ENCODE results near the gene RAB7A.

- TF ChIP-seq EZH2 (IDR thresholded peaks at IDR 0.05; ENCODE audit: borderline replicate concordance, insufficient read depth, low read length, poor library complexity, severe bottlenecking) (no peak), MXI1 (conservative IDR thresholded peaks at IDR 0.05; ENCODE audit: poor library complexity, severe bottlenecking) (no peak), REST (IDR thresholded peaks at IDR 0.05; ENCODE audit: borderline replicate concordance) (no peak), EP300 (conservative IDR thresholded peaks at IDR 0.05; ENCODE audit: poor library complexity, severe bottlenecking) (no peak), RAD21 (conservative IDR thresholded peaks at IDR 0.05) (no peak), TAF1 (IDR thresholded peaks at IDR 0.05; ENCODE audit: low read depth) (no peak), POLR2AphosphoS5 (IDR thresholded peaks at IDR 0.05) (no peak)
- TF ChIP-seq, protein P1, sequence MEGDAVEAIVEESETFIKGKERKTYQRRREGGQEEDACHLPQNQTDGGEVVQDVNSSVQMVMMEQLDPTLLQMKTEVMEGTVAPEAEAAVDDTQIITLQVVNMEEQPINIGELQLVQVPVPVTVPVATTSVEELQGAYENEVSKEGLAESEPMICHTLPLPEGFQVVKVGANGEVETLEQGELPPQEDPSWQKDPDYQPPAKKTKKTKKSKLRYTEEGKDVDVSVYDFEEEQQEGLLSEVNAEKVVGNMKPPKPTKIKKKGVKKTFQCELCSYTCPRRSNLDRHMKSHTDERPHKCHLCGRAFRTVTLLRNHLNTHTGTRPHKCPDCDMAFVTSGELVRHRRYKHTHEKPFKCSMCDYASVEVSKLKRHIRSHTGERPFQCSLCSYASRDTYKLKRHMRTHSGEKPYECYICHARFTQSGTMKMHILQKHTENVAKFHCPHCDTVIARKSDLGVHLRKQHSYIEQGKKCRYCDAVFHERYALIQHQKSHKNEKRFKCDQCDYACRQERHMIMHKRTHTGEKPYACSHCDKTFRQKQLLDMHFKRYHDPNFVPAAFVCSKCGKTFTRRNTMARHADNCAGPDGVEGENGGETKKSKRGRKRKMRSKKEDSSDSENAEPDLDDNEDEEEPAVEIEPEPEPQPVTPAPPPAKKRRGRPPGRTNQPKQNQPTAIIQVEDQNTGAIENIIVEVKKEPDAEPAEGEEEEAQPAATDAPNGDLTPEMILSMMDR (IDR thresholded peaks at IDR 0.05; ENCODE audit: poor library complexity, severe bottlenecking): no peak
Observed at GRCh38 chr3:128730471-128730870, 4.5 kb downstream of the RAB7A start.

Measured in neural cell (in vitro differentiated cells).